Thyroid gland (tissue), 4 donors: ENCODE results near the gene HHIP. TPM values are rescaled to one million over a fixed set of nuclear protein-coding genes. Genes with fewer than 3 reads are reported as not detected.

Experiments
- DNase-seq, 2 donors: peaks; one replicate each; pipeline ENCODE4 v3.0.0-alpha.2; 2019
- H3K27ac ChIP-seq, 3 donors: fragments of 200-600 bp; sonication (generic); 1 replicate in 2 of 3; 2 replicates in 1 of 3; pipeline ENCODE4 v1.5.1; 2016 to 2019; ENCODE audit warnings: mild to moderate bottlenecking in 1 of 3, moderate library complexity in 1 of 3
- H3K27me3 ChIP-seq: fragments of 200-600 bp; sonication (generic); one replicate; pipeline ENCODE4 v1.5.1; 2019
- H3K36me3 ChIP-seq, 2 donors: fragments of 200-600 bp; sonication (generic); one replicate each; pipeline ENCODE4 v1.5.1; 2016 to 2019
- H3K4me1 ChIP-seq, 2 donors: fragments of 200-600 bp; sonication (generic); one replicate each; pipeline ENCODE4 v1.5.1; 2017 to 2019
- H3K4me3 ChIP-seq, 3 donors: fragments of 200-600 bp; sonication (generic); replicated peaks in 1 of 3; 1 replicate in 2 of 3; 2 replicates in 1 of 3; pipeline ENCODE4 v1.5.1; 2016; ENCODE audit warnings: mild to moderate bottlenecking in 1 of 3
- H3K9me3 ChIP-seq: fragments of 200-600 bp; sonication (generic); one replicate; pipeline ENCODE4 v1.5.1; 2017
- CTCF ChIP-seq, 6 experiments: fragments of 200-600 bp in 3 of 6; fragments of 450-650 bp in 3 of 6; sonication (generic) in 3 of 6; IDR thresholded peaks; one replicate each; pipeline ENCODE4 v1.5.1; 2016 to 2019; ENCODE audit warnings: antibody characterized with exemption in 6 of 6, mild to moderate bottlenecking in 2 of 6, inconsistent platforms in 1 of 6, moderate library complexity in 1 of 6
- POLR2A ChIP-seq, 2 donors: fragments of 450-650 bp; IDR thresholded peaks; one replicate each; pipeline ENCODE4 v1.6.1; 2017; ENCODE audit warnings: antibody characterized with exemption in 2 of 2, mild to moderate bottlenecking in 2 of 2, moderate library complexity in 1 of 2
- WGBS, 2 donors: methylation state at CpG; one replicate each; pipeline ENCODE4 v1.1.5; 2017; 5-methylcytosine and 5-hydroxymethylcytosine counted together
- intact Hi-C: fragments of 100-400 bp; cut with DNase I; formaldehyde crosslinking; loops from one replicate; pipeline ENCODE4 v1.15.1; 2023
- total RNA-seq, 4 donors: library from RNA; depleted of rRNA; stranded (reverse); fragments of >200 nt; gene quantifications; one replicate each; pipeline ENCODE4 v1.2.3, GENCODE V29; 2016

The HHIP gene
- total RNA-seq, 4 donors from 2014 or later = 0.33 to 0.81 (median 0.47) TPM

GRCh38 chr4:144695721-144696120 is 49.8 kb downstream of the HHIP start:
- H3K27me3 ChIP-seq = no peaks in the 10 kb centered on the region
- WGBS, 2 donors = 92 to 93% methylated on average over 3 of the region's 3 CpGs
- DNase-seq = no peak
- TF ChIP-seq POLR2A (IDR thresholded peaks at IDR 0.05) = no peak
- TF ChIP-seq CTCF (IDR thresholded peaks at IDR 0.05) = no peak
- no peak overlapping the region for H3K4me3 ChIP-seq
- intact Hi-C loops = no loop called here
- H3K27ac ChIP-seq = no peak overlapping the region
- no peaks in the 10 kb centered on the region for H3K36me3 ChIP-seq
- H3K4me1 ChIP-seq = no peaks in the 10 kb centered on the region
- no peaks in the 10 kb centered on the region for H3K9me3 ChIP-seq

DNA sequence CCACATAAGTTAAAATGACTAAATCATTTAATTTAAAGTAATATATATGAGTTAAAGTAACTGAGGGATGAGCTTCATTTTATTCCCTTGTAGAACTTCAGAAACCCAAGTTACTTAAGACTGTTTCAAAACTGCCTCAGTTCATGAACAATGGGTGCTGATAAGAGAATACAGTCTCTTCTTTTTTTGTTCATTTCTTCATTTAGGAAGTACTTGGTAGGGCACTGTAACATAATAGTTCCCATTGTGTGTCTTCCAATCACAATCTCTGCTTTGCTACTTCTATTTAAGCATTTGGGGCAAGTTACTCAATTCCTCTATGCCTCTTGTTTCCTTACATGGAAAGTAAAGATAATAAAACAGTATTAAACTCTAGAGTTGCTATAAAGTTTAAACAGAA is 50.4 kb downstream of the HHIP start:
- Histone ChIP-seq H3K9me3 (no peaks in the 10 kb centered on the region), H3K36me3 (no peaks in the 10 kb centered on the region), H3K27me3 (no peaks in the 10 kb centered on the region), H3K4me1 (no peaks in the 10 kb centered on the region), H3K4me3 (no peak overlapping the region), H3K27ac (no peak overlapping the region)
- no peak for DNase-seq
- intact Hi-C loops = no loop called here
- TF ChIP-seq POLR2A (IDR thresholded peaks at IDR 0.05) (no peak), CTCF (IDR thresholded peaks at IDR 0.05) (no peak)

DNA sequence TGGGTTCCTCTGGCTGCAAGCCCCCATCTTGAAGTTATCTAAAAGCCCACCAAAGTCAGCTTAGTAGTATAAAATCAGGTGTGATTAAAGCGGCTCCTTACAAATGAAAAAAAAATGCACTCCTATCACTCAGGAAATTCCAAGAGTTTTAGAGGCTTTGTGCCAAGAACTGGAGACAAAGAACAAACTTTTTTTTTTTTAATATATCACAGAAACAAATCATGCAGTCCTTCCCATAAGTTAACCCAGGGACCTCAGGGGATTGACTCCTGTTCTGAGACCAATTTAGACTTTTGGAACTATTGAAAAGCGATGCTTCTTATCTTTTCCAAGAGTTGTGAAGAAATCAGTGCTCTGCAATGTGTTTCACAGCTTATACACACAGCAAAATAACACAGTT is 53.6 kb downstream of the HHIP start:
- H3K4me3 ChIP-seq = no peak overlapping the region
- no peak for DNase-seq
- no peaks in the 10 kb centered on the region for H3K36me3 ChIP-seq
- no peaks in the 10 kb centered on the region for H3K27me3 ChIP-seq
- no peak overlapping the region for H3K27ac ChIP-seq
- H3K4me1 ChIP-seq = no peaks in the 10 kb centered on the region
- no peak for TF ChIP-seq POLR2A (IDR thresholded peaks at IDR 0.05)
- no peak for TF ChIP-seq CTCF (IDR thresholded peaks at IDR 0.05)
- WGBS, 2 donors = 55 to 64% methylated on average over 2 of the region's 2 CpGs
- H3K9me3 ChIP-seq = no peaks in the 10 kb centered on the region
- intact Hi-C loops = no loop called here

GRCh38 chr4:144701683-144702233 is 55.8 kb downstream of the HHIP start:
- H3K4me1 ChIP-seq = no peaks in the 10 kb centered on the region
- H3K27ac ChIP-seq = no peak overlapping the region
- H3K27me3 ChIP-seq = no peaks in the 10 kb centered on the region
- no peaks in the 10 kb centered on the region for H3K36me3 ChIP-seq
- no peak overlapping the region for H3K4me3 ChIP-seq
- TF ChIP-seq POLR2A (IDR thresholded peaks at IDR 0.05) (no peak), CTCF (IDR thresholded peaks at IDR 0.05) (no peak)
- no peak for DNase-seq
- intact Hi-C loops = no loop called here
- H3K9me3 ChIP-seq = no peaks in the 10 kb centered on the region

GRCh38 chr4:144703494-144703893 is 57.5 kb downstream of the HHIP start:
- no peak overlapping the region for H3K27ac ChIP-seq
- H3K9me3 ChIP-seq = no peaks in the 10 kb centered on the region
- intact Hi-C loops = no loop called here
- 91% methylated on average over 5 of the region's 5 CpGs for WGBS, 2 donors
- H3K27me3 ChIP-seq = no peaks in the 10 kb centered on the region
- H3K4me3 ChIP-seq = no peak overlapping the region
- DNase-seq = no peak
- TF ChIP-seq POLR2A (IDR thresholded peaks at IDR 0.05) (no peak), CTCF (IDR thresholded peaks at IDR 0.05) (no peak)
- no peaks in the 10 kb centered on the region for H3K4me1 ChIP-seq
- no peaks in the 10 kb centered on the region for H3K36me3 ChIP-seq
